GM13976 (cell line): ENCODE data around the gene VWA8.
"Not testable (repeated sequence)": the region's sequence is repeated elsewhere in the genome, so short reads cannot be mapped to it uniquely, and the experiment has no call there.

Source experiments
- DNase-seq: peaks from one replicate; pipeline ENCODE4 v3.0.0; 2012; ENCODE audit warnings: low spot score
- in situ Hi-C: fragments of 300-500 bp; cut with MboI; formaldehyde crosslinking; loops from one replicate; pipeline ENCODE4 v1.12.0; 2022; ENCODE audit warnings: low sequenced_read_pairs, mixed read lengths, inconsistent platforms; ENCODE audit not compliant: unreplicated experiment
- TF ChIP-seq, protein P1 (sequence below): IDR thresholded peaks from 2 replicates; pipeline ENCODE4 v1.5.1; 2012; ENCODE audit warnings: borderline replicate concordance, mild to moderate bottlenecking; ENCODE audit not compliant: insufficient read depth; ENCODE audit errors: extremely low read depth, missing control alignments, control extremely low read depth

VWA8 gene

DNA sequence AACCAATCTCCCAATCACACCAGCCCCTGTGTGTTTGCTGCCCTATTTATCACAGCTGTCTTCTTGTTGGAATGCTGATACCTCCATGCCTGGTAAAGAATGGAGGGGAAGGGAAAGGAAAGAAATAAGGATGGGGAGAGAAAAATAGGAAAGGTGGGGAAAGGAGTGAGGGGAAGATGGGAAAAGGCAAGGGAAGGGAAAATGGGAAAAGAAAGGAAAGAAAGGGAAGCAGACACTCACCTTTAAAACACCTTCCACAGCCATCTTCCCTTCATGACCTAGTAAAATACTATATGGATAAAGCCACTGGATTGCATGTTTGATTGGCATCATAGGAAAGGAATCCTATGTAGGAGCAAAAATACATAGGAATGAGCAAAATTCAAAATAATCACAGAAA lies 77.8 kb downstream of the VWA8 start:
- TF ChIP-seq, protein P1, sequence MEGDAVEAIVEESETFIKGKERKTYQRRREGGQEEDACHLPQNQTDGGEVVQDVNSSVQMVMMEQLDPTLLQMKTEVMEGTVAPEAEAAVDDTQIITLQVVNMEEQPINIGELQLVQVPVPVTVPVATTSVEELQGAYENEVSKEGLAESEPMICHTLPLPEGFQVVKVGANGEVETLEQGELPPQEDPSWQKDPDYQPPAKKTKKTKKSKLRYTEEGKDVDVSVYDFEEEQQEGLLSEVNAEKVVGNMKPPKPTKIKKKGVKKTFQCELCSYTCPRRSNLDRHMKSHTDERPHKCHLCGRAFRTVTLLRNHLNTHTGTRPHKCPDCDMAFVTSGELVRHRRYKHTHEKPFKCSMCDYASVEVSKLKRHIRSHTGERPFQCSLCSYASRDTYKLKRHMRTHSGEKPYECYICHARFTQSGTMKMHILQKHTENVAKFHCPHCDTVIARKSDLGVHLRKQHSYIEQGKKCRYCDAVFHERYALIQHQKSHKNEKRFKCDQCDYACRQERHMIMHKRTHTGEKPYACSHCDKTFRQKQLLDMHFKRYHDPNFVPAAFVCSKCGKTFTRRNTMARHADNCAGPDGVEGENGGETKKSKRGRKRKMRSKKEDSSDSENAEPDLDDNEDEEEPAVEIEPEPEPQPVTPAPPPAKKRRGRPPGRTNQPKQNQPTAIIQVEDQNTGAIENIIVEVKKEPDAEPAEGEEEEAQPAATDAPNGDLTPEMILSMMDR, result no peak
- DNase-seq, result no peak
- in situ Hi-C loops, result no loop called here

DNA sequence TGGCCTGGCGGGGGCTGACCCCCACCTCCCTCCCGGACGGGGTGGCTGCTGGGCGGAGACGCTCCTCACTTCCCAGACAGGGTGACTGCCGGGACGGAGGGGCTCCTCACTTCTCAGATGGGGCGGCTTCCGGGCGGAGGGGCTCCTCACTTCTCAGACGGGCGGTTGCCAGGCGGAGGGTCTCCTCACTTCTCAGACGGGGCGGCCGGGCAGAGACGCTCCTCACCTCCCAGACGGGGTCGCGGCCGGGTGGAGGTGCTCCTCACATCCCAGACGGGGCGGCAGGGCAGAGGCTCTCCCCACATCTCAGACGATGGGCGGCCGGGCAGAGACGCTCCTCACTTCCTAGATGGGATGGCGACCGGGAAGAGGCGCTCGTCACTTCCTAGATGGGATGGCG lies 79.0 kb downstream of the VWA8 start:
- in situ Hi-C loops, DNase-seq: not testable (repeated sequence)

DNA sequence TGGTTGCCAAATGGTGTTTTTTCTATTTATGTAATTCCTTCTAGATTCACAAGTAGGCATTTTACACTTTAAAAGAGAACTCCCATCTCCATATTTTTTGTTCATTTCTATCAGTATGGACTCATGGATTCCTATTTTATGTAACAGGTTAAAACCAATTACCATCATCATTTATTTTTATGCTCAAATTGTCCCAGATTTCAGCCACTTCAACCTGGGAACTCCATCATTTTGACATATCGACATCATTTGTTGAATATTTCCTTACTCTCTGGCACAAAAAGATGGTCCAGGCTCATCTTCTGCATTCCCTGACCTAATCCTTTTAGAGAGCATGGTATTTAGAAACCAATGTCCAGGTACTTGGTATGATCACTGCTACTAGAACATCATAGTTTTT lies 79.9 kb downstream of the VWA8 start:
- no peak for DNase-seq
- in situ Hi-C loops, result no loop called here
- TF ChIP-seq, protein P1, result no peak

DNA sequence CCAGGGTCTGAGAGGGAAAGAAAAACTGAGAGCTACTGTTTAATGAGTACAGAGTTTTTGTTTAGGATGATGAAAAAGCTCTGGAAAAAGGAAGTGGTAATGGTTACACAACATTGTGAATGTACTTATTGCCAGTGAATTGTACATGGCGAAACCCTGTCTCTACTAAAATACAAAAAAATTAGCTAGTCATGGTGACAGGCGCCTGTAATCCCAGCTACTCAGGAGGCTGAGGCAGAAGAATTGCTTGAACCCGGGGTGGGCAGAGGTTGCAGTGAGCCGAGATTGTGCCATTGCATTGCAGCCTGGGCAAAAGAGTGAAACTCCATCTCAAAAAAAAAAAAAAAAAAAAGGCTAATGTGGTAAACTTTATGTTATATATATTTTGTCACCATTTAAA lies 96.3 kb downstream of the VWA8 start:
- TF ChIP-seq, protein P1, result no peak
- no peak for DNase-seq

DNA sequence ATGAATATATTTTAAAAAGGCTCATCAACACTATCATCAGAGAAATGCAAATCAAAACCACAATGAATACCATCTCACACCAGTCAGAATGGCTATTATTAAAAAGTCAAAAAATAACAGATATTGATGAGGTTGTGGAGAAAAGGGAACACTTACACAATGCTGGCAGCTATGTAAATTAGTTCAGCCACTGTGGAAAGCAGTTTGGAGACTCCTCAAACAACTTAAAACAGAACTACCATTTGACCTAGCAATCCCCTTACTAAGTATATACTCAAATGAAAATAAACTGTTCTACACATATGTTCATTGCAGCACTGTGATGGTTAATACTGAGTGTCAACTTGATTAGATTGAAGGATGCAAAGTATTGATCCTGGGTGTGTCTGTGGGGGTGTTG lies 98.2 kb downstream of the VWA8 start:
- in situ Hi-C loops, DNase-seq: not testable (repeated sequence)

More for the DNA sequence above, 96.3 kb downstream of the VWA8 start:
- in situ Hi-C loops, result no loop called here

DNA sequence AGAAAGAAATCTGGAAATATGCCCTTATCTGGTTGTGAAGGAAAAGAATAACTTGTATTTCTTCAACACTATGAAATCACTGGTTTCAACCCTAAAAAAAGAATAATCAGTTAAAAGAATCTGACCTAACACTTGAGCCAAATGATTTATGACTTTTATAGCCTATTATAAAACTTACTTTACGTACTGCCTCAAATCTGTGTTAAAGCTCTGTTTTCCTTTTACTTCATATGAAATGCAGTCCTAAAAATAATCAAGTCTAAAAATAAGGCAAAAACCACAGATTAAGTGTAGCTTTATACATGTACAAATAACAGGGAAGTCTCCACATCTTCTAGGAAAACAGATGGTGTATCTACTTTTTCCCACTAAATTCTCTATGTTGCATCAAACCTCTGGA lies 101.3 kb downstream of the VWA8 start:
- in situ Hi-C loops, result no loop called here
- no peak for DNase-seq
- TF ChIP-seq, protein P1, result no peak

DNA sequence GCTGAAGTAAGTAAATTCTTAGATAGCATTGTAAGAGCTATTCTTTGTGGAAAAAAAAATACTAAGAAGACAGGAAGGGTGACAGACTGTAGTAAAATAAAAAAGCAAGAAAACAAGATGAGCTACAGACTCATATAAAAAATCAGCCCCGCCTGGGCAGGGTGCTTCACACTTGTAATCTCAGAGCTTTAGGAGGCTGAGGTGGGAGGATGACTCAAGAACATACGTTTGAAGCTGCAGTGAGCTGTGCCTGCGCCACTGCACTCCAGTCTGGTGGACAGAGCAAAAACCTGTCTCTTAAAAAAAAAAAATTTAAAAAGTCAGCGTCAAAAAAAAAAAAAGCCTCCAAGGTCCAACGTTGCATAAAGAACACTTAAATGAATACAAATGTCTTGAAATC lies 102.1 kb downstream of the VWA8 start:
- DNase-seq, result no peak

DNA sequence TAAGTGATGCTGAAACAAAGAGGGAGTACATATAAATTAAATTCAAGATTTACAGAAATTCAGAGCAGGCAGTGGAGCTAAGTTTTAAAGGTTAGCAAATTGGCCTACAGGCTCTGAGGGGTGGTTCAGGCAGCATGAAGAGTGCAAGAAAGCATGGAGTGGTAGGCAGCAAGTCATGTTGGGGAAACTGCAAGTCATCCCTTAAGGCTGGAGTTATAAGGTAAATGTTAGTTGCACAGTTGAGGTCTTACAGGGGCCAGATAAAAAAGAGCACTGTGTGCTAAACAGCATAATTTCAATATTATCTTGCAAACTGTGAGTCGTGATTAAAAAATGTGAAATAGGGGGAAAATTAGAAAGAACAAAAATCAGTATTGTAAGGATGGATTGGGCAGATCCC lies 106.2 kb downstream of the VWA8 start:
- DNase-seq, result no peak
- TF ChIP-seq, protein P1, result no peak
- in situ Hi-C loops, result no loop called here

More for the DNA sequence above, 102.1 kb downstream of the VWA8 start:
- in situ Hi-C loops, result no loop called here
- TF ChIP-seq, protein P1, result no peak
